HepG2 (cell line): ENCODE measurements around the gene FAM174C. TPM values are rescaled to one million over a fixed set of nuclear protein-coding genes. Genes with fewer than 3 reads are reported as not detected.

Experiments
- FOXA3 ChIP-seq: IDR thresholded peaks from 2 replicates; pipeline ENCODE4 v1.6.1; 2016; ENCODE audit warnings: missing genetic modification reagents, missing compliant biosample characterization
- KAT2B ChIP-seq: fragments of 150-350 bp; IDR thresholded peaks from 2 replicates; pipeline ENCODE4 v1.6.1; 2014; ENCODE audit warnings: low read depth, low read length, borderline replicate concordance
- SETDB1 ChIP-seq: sonication (generic); formaldehyde crosslinking; IDR thresholded peaks from 2 replicates; pipeline ENCODE4 v1.5.1; 2020; ENCODE audit warnings: missing genetic modification reagents, mild to moderate bottlenecking, borderline replicate concordance
- STAT5B ChIP-seq: sonication (generic); formaldehyde crosslinking; IDR thresholded peaks from 2 replicates; pipeline ENCODE4 v1.4.0; 2020; ENCODE audit warnings: missing genetic modification reagents
- TCF12 ChIP-seq, 2 experiments: fragments of 450-650 bp in 1 of 2; sonication (generic) in 1 of 2; formaldehyde crosslinking in 1 of 2; IDR thresholded peaks; 2 replicates each; pipeline versions ENCODE4 v1.6.1 to v1.8.0; 2017 to 2022; ENCODE audit warnings: antibody characterized with exemption in 1 of 2, mild to moderate bottlenecking in 1 of 2, missing genetic modification reagents in 1 of 2, moderate library complexity in 1 of 2
- THAP11 ChIP-seq: IDR thresholded peaks from 2 replicates; pipeline ENCODE4 v1.6.1; 2016; ENCODE audit warnings: missing biosample characterization, missing genetic modification reagents
- U2AF2 ChIP-seq: fragments of 200-400 bp; formaldehyde crosslinking; IDR thresholded peaks from 2 replicates; pipeline ENCODE4 v1.6.1; 2017; ENCODE audit warnings: low read depth, mild to moderate bottlenecking, low read length
- ZBTB21 ChIP-seq: sonication (generic); formaldehyde crosslinking; IDR thresholded peaks from 2 replicates; pipeline ENCODE4 v1.4.0; 2020; ENCODE audit warnings: missing genetic modification reagents
- ZBTB3 ChIP-seq: sonication (generic); formaldehyde crosslinking; IDR thresholded peaks from 2 replicates; pipeline ENCODE4 v1.4.0; 2020; ENCODE audit warnings: low read depth, mild to moderate bottlenecking, moderate library complexity, missing genetic modification reagents, borderline replicate concordance
- ZFP82 ChIP-seq: sonication (generic); formaldehyde crosslinking; IDR thresholded peaks from 2 replicates; pipeline ENCODE4 v1.5.1; 2020; ENCODE audit warnings: mild to moderate bottlenecking, missing genetic modification reagents, borderline replicate concordance
- ZNF160 ChIP-seq: sonication (generic); formaldehyde crosslinking; IDR thresholded peaks from 2 replicates; pipeline ENCODE4 v1.8.0; 2022; ENCODE audit warnings: mild to moderate bottlenecking, inconsistent platforms, missing genetic modification reagents
- ZNF256 ChIP-seq: sonication (generic); formaldehyde crosslinking; conservative IDR thresholded peaks from 2 replicates; pipeline ENCODE4 v1.4.0; 2020; ENCODE audit warnings: missing genetic modification reagents
- ZNF441 ChIP-seq: sonication (generic); formaldehyde crosslinking; IDR thresholded peaks from 2 replicates; pipeline ENCODE4 v1.7.0; 2021; ENCODE audit warnings: missing genetic modification reagents, borderline replicate concordance
- ZNF446 ChIP-seq: sonication (generic); formaldehyde crosslinking; IDR thresholded peaks from 2 replicates; pipeline ENCODE4 v1.5.0; 2020; ENCODE audit warnings: mild to moderate bottlenecking, missing genetic modification reagents
- ZNF564 ChIP-seq: sonication (generic); formaldehyde crosslinking; IDR thresholded peaks from 2 replicates; pipeline ENCODE4 v1.8.1; 2023; ENCODE audit warnings: mild to moderate bottlenecking, missing genetic modification reagents
- ZNF614 ChIP-seq: IDR thresholded peaks from 2 replicates; pipeline ENCODE4 v1.6.1; 2018; ENCODE audit warnings: missing biosample characterization, missing genetic modification reagents, inconsistent platforms, borderline replicate concordance
- ZNF737 ChIP-seq: sonication (generic); formaldehyde crosslinking; IDR thresholded peaks from 2 replicates; pipeline ENCODE4 v1.5.0; 2020; ENCODE audit warnings: missing genetic modification reagents, mild to moderate bottlenecking, borderline replicate concordance
- ZNF747 ChIP-seq: sonication (generic); formaldehyde crosslinking; IDR thresholded peaks from 2 replicates; pipeline ENCODE4 v1.8.1; 2023; ENCODE audit warnings: missing genetic modification reagents, mild to moderate bottlenecking, borderline replicate concordance
- ZNF780A ChIP-seq: sonication (generic); formaldehyde crosslinking; IDR thresholded peaks from 2 replicates; pipeline ENCODE4 v1.8.0; 2022; ENCODE audit warnings: mild to moderate bottlenecking, missing genetic modification reagents, moderate library complexity
- ZNF816 ChIP-seq: sonication (generic); formaldehyde crosslinking; IDR thresholded peaks from 2 replicates; pipeline ENCODE4 v1.8.0; 2022; ENCODE audit warnings: missing genetic modification reagents, mild to moderate bottlenecking, borderline replicate concordance
- ZSCAN29 ChIP-seq: sonication (generic); formaldehyde crosslinking; conservative IDR thresholded peaks from 2 replicates; pipeline ENCODE4 v1.4.0; 2020; ENCODE audit warnings: mild to moderate bottlenecking, missing genetic modification reagents
- polyA plus RNA-seq, 8 experiments: library from polyadenylated mRNA; depleted of rRNA in 3 of 8; stranded (reverse) in 7 of 8; unstranded in 1 of 8; fragments of >200 nt; fragmentation: Illumina TruSeq in 4 of 8; extraction: Trizol in 4 of 8; gene quantifications; 2 replicates each; pipeline versions ENCODE4 v1.2.1 to v1.2.3, GENCODE V29; 2011 to 2016; ENCODE audit warnings: low read depth in 4 of 8, missing spikeins in 1 of 8, mixed read lengths in 1 of 8; ENCODE audit not compliant: insufficient read depth in 1 of 8
- total RNA-seq, 5 experiments: library from RNA; depleted of rRNA; stranded (reverse); fragments of >200 nt; fragmentation: Illumina TruSeq; extraction: Trizol; gene quantifications; 2 replicates each; pipeline ENCODE4 v1.2.3, GENCODE V29; 2016; ENCODE audit warnings: low read depth in 1 of 5
- TF ChIP-seq, protein P1 (sequence below): sonication (generic); formaldehyde crosslinking; IDR thresholded peaks from 2 replicates; pipeline ENCODE4 v1.8.0; 2022; ENCODE audit warnings: missing genetic modification reagents, low read depth, mild to moderate bottlenecking, borderline replicate concordance
- TF ChIP-seq, protein P2 (sequence below): sonication (generic); formaldehyde crosslinking; IDR thresholded peaks from 2 replicates; pipeline ENCODE4 v1.8.0; 2022; ENCODE audit warnings: mild to moderate bottlenecking, missing genetic modification reagents
- TF ChIP-seq, protein P3 (sequence below): IDR thresholded peaks from 2 replicates; pipeline ENCODE4 v1.6.1; 2016
- TF ChIP-seq, protein P4 (sequence below): sonication (generic); formaldehyde crosslinking; IDR thresholded peaks from 2 replicates; pipeline ENCODE4 v1.4.0; 2020; ENCODE audit warnings: missing genetic modification reagents, borderline replicate concordance

Gene FAM174C
- total and polyA plus RNA-seq, 2 of the 13 experiments (the other 11 are each of a cell fraction or from before 2014, with no cell fraction given): 19.5 to 31.3 TPM

DNA sequence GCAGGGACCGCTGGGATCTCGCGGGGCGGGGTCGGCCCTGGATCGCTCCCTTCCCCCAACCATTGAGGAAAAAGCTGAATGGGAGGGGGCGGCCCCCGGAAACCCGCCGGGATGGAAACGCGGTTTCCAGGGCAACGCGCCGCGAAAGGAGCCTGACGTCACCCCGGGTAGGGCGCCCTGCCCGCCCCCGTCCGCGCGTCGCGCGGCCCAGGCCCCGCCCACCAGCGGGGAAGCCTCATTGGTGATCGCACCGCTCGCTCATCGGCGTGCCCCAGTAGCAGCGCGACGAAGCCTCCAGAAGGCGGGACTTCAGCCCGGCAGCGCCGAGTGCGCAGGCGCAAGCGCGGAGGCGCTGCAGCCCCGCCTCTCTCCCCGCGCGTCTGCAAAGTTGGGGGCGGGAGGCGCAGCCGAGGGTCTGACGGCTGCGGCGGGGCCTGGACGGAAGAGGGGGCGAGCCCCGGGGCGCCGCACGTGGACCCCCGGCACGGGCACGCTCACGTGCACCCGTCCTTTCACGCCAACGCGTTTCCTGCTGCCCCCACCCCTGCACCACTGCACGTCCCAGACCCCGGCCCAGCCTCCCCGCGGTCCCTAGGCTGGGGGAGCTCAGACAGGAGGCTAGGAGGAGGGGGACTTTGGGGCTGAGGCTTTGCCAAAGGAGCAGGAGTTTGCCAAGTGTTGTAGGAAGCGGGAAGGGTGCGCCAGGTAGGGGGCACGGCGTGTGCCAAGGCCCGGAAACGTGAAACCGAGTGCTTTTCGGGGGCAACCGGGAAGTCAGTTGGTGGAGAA, 14.4 kb upstream of the FAM174C start (continued):
- no peak for TF ChIP-seq ZNF256 (CRISPR knock-in tag)
- no peak for TF ChIP-seq ZNF780A
- 0 out of 2 replicates have a peak, but pooled peaks have one; percentile 8 for TF ChIP-seq ZNF160 (CRISPR knock-in tag)
- no peak for TF ChIP-seq ZNF816 (CRISPR knock-in tag)
- TF ChIP-seq ZNF441 (CRISPR knock-in tag): 0 out of 2 replicates have a peak, but pooled peaks have one; percentile 35
- no peak for TF ChIP-seq U2AF2
- TF ChIP-seq STAT5B (CRISPR knock-in tag): 0 out of 2 replicates have a peak, but pooled peaks have one; percentile 12
- no peak for TF ChIP-seq ZNF737
- TF ChIP-seq TCF12 (IDR thresholded peaks at IDR 0.05): no peak
- no peak for TF ChIP-seq TCF12 (CRISPR knock-in tag; IDR thresholded peaks at IDR 0.05)
- TF ChIP-seq ZNF564 (CRISPR knock-in tag): no peak
- TF ChIP-seq, protein P1, sequence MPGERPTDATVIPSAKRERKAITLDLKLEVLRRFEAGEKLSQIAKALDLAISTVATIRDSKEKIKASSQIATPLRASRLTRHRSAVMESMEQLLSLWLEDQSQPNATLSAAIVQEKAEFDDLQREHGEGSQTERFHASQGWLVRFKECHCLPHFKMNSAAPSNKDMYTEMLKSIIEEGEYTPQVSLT (CRISPR knock-in tag): no peak
- TF ChIP-seq, protein P2, sequence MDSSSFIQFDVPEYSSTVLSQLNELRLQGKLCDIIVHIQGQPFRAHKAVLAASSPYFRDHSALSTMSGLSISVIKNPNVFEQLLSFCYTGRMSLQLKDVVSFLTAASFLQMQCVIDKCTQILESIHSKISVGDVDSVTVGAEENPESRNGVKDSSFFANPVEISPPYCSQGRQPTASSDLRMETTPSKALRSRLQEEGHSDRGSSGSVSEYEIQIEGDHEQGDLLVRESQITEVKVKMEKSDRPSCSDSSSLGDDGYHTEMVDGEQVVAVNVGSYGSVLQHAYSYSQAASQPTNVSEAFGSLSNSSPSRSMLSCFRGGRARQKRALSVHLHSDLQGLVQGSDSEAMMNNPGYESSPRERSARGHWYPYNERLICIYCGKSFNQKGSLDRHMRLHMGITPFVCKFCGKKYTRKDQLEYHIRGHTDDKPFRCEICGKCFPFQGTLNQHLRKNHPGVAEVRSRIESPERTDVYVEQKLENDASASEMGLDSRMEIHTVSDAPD: no peak
- TF ChIP-seq ZNF747 (CRISPR knock-in tag): peak; percentile 34; the same call in 1 of the 2 replicates
- no peak for TF ChIP-seq ZNF446
- TF ChIP-seq SETDB1 (CRISPR knock-in tag): no peak
- TF ChIP-seq ZFP82 (CRISPR knock-in tag): peak; percentile 59; the same call in 1 of the 2 replicates
- TF ChIP-seq THAP11 (CRISPR knock-in tag): no peak
- no peak for TF ChIP-seq ZBTB21 (CRISPR knock-in tag)
- no peak for TF ChIP-seq ZNF614
- TF ChIP-seq FOXA3 (CRISPR knock-in tag): no peak
- no peak for TF ChIP-seq ZBTB3 (CRISPR knock-in tag)
- TF ChIP-seq, protein P3, sequence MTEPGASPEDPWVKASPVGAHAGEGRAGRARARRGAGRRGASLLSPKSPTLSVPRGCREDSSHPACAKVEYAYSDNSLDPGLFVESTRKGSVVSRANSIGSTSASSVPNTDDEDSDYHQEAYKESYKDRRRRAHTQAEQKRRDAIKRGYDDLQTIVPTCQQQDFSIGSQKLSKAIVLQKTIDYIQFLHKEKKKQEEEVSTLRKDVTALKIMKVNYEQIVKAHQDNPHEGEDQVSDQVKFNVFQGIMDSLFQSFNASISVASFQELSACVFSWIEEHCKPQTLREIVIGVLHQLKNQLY (CRISPR knock-in tag): no peak
- TF ChIP-seq ZSCAN29 (CRISPR knock-in tag): no peak
- TF ChIP-seq KAT2B: no peak
- TF ChIP-seq, protein P4, sequence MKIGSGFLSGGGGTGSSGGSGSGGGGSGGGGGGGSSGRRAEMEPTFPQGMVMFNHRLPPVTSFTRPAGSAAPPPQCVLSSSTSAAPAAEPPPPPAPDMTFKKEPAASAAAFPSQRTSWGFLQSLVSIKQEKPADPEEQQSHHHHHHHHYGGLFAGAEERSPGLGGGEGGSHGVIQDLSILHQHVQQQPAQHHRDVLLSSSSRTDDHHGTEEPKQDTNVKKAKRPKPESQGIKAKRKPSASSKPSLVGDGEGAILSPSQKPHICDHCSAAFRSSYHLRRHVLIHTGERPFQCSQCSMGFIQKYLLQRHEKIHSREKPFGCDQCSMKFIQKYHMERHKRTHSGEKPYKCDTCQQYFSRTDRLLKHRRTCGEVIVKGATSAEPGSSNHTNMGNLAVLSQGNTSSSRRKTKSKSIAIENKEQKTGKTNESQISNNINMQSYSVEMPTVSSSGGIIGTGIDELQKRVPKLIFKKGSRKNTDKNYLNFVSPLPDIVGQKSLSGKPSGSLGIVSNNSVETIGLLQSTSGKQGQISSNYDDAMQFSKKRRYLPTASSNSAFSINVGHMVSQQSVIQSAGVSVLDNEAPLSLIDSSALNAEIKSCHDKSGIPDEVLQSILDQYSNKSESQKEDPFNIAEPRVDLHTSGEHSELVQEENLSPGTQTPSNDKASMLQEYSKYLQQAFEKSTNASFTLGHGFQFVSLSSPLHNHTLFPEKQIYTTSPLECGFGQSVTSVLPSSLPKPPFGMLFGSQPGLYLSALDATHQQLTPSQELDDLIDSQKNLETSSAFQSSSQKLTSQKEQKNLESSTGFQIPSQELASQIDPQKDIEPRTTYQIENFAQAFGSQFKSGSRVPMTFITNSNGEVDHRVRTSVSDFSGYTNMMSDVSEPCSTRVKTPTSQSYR: no peak
